HG03565 (cell line): ENCODE data around the gene RNF14.
"Not testable (repeated sequence)": the region's sequence is repeated elsewhere in the genome, so short reads cannot be mapped to it uniquely, and the experiment has no call there.

ENCODE experiments used
- ATAC-seq: cut with Tn5 transposase; IDR thresholded peaks from one replicate; pipeline ENCODE4 v1.9.1; 2021; ENCODE audit warnings: mild to moderate bottlenecking, moderate library complexity; ENCODE audit not compliant: unreplicated experiment

Gene RNF14

GRCh38 chr5:142012792-142013388 lies 44.0 kb downstream of the RNF14 start, which contains the start of gene GNPDA1:
Gene GNPDA1, minus strand, starts transcription at chr5:142013027. Its CDS starts 992 bp downstream, at chr5:142012035.
- peak; percentile 67 for ATAC-seq

- no peak for ATAC-seq
Observed at GRCh38 chr5:142013734-142014521, 45.0 kb downstream of the RNF14 start.

GRCh38 chr5:142014911-142015584 lies 46.1 kb downstream of the RNF14 start:
- no peak for ATAC-seq

- ATAC-seq, result no peak
Observed at GRCh38 chr5:142015781-142016533, 47.1 kb downstream of the RNF14 start.

- no peak for ATAC-seq
Observed at GRCh38 chr5:142016556-142016955, 47.7 kb downstream of the RNF14 start.

GRCh38 chr5:142017832-142018427 lies 49.0 kb downstream of the RNF14 start:
- ATAC-seq, result peak; percentile 41

- ATAC-seq, result no peak
Observed at GRCh38 chr5:142020122-142020659, 51.3 kb downstream of the RNF14 start.

- ATAC-seq, result no peak
Observed at GRCh38 chr5:142023836-142024235, 54.9 kb downstream of the RNF14 start.

GRCh38 chr5:142024771-142025304 lies 55.9 kb downstream of the RNF14 start:
- ATAC-seq, result peak; percentile 99

GRCh38 chr5:142025637-142026036 lies 56.7 kb downstream of the RNF14 start:
- no peak for ATAC-seq

- no peak for ATAC-seq
Observed at GRCh38 chr5:142032150-142032549, 63.2 kb downstream of the RNF14 start.

- ATAC-seq, result no peak
Observed at GRCh38 chr5:142032747-142033631, 64.1 kb downstream of the RNF14 start.

- ATAC-seq, result not testable (repeated sequence)
Observed at GRCh38 chr5:142033632-142034567, 65.0 kb downstream of the RNF14 start.

- no peak for ATAC-seq
Observed at GRCh38 chr5:142034994-142035393, 66.1 kb downstream of the RNF14 start.

- ATAC-seq, result no peak
Observed at GRCh38 chr5:142036918-142037317, 68.0 kb downstream of the RNF14 start.

- not testable (repeated sequence) for ATAC-seq
Observed at GRCh38 chr5:142037599-142037998, 68.7 kb downstream of the RNF14 start.

- ATAC-seq, result no peak
Observed at GRCh38 chr5:142038735-142039134, 69.8 kb downstream of the RNF14 start.
